ENCODE data around the gene JAKMIP1.

- TF ChIP-seq, protein P1, sequence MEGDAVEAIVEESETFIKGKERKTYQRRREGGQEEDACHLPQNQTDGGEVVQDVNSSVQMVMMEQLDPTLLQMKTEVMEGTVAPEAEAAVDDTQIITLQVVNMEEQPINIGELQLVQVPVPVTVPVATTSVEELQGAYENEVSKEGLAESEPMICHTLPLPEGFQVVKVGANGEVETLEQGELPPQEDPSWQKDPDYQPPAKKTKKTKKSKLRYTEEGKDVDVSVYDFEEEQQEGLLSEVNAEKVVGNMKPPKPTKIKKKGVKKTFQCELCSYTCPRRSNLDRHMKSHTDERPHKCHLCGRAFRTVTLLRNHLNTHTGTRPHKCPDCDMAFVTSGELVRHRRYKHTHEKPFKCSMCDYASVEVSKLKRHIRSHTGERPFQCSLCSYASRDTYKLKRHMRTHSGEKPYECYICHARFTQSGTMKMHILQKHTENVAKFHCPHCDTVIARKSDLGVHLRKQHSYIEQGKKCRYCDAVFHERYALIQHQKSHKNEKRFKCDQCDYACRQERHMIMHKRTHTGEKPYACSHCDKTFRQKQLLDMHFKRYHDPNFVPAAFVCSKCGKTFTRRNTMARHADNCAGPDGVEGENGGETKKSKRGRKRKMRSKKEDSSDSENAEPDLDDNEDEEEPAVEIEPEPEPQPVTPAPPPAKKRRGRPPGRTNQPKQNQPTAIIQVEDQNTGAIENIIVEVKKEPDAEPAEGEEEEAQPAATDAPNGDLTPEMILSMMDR (conservative IDR thresholded peaks at IDR 0.05), result no peak
- no peak for TF ChIP-seq EZH2 (IDR thresholded peaks at IDR 0.05; ENCODE audit: low read depth)
These were observed 35.7 kb upstream of the JAKMIP1 start for GRCh38 chr4:6235901-6236640.

All from PC-9 (cell line).